Measurements from ENCODE around the gene RC3H2.

The RC3H2 gene

GRCh38 chr9:122821278-122821943, 83.7 kb downstream of the RC3H2 start:
- H3K27ac Mint-ChIP-seq: no peak overlapping the region
- no peaks in the 10 kb centered on the region for H3K27me3 Mint-ChIP-seq (ENCODE audit: low read depth)
- peaks cover 36% of the 10 kb centered on the region for H3K36me3 Mint-ChIP-seq (ENCODE audit: low read depth)
- H3K4me1 Mint-ChIP-seq: peaks cover 11% of the 10 kb centered on the region
- no peak for TF ChIP-seq CTCF (IDR thresholded peaks at IDR 0.05; ENCODE audit: unreplicated experiment in 3 of 3)
- H3K4me3 Mint-ChIP-seq: no peak overlapping the region
- no peaks in the 10 kb centered on the region for H3K9me3 Mint-ChIP-seq

- peaks cover 39% of the 10 kb centered on the region for H3K36me3 Mint-ChIP-seq (ENCODE audit: low read depth)
- no peak overlapping the region for H3K4me3 Mint-ChIP-seq
- no peak for TF ChIP-seq CTCF (IDR thresholded peaks at IDR 0.05; ENCODE audit: unreplicated experiment in 3 of 3)
- H3K27me3 Mint-ChIP-seq (ENCODE audit: low read depth): no peaks in the 10 kb centered on the region
- no peak overlapping the region for H3K27ac Mint-ChIP-seq
- H3K4me1 Mint-ChIP-seq: peaks cover 5% of the 10 kb centered on the region
- no peaks in the 10 kb centered on the region for H3K9me3 Mint-ChIP-seq
Observed at GRCh38 chr9:122820490-122820845, 84.7 kb downstream of the RC3H2 start.

- no peak for TF ChIP-seq CTCF (IDR thresholded peaks at IDR 0.05; ENCODE audit: unreplicated experiment in 3 of 3)
- no peaks in the 10 kb centered on the region for H3K9me3 Mint-ChIP-seq
- no peaks in the 10 kb centered on the region for H3K27me3 Mint-ChIP-seq (ENCODE audit: low read depth)
- H3K4me3 Mint-ChIP-seq: no peak overlapping the region
- no peak overlapping the region for H3K27ac Mint-ChIP-seq
- H3K36me3 Mint-ChIP-seq (ENCODE audit: low read depth): peaks cover 42% of the 10 kb centered on the region
- peaks cover 5% of the 10 kb centered on the region for H3K4me1 Mint-ChIP-seq
Observed at GRCh38 chr9:122819791-122820489, 85.2 kb downstream of the RC3H2 start.

- Mint-ChIP-seq H3K36me3 (ENCODE audit: low read depth) (peaks cover 42% of the 10 kb centered on the region), H3K4me3 (no peak overlapping the region), H3K27me3 (ENCODE audit: low read depth) (peaks cover 4% of the 10 kb centered on the region), H3K4me1 (no peaks in the 10 kb centered on the region), H3K27ac (no peak overlapping the region), H3K9me3 (no peaks in the 10 kb centered on the region)
- no peak for TF ChIP-seq CTCF (IDR thresholded peaks at IDR 0.05; ENCODE audit: unreplicated experiment in 3 of 3)
Observed at GRCh38 chr9:122819326-122819725, 85.8 kb downstream of the RC3H2 start.

GRCh38 chr9:122816163-122816867, 88.8 kb downstream of the RC3H2 start:
- H3K27ac Mint-ChIP-seq: no peak overlapping the region
- peaks cover 4% of the 10 kb centered on the region for H3K27me3 Mint-ChIP-seq (ENCODE audit: low read depth)
- H3K36me3 Mint-ChIP-seq (ENCODE audit: low read depth): peaks cover 29% of the 10 kb centered on the region
- H3K9me3 Mint-ChIP-seq: no peaks in the 10 kb centered on the region
- no peaks in the 10 kb centered on the region for H3K4me1 Mint-ChIP-seq
- TF ChIP-seq CTCF (IDR thresholded peaks at IDR 0.05; ENCODE audit: unreplicated experiment in 3 of 3): no peak
- H3K4me3 Mint-ChIP-seq: no peak overlapping the region

Measured in nephron (organoid).